ENCODE results near the gene KIF1A.

DNA sequence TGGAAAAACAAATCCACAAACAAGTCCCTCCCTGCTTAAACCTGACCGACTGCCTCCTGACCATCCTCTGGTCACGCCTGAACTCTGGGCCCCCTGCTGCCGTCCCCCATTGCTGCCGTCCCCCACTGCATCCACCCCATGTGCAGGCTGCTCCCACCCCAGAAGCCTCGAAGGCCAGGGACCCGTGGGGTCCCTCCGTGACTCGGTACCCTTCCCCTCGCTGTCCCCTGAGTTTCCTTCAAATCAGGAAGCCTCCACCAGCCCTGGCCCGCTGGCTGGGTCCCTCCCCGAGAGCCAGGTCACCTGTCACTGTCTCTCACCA lies 30.7 kb upstream of the KIF1A start:
- TF ChIP-seq, protein P1, sequence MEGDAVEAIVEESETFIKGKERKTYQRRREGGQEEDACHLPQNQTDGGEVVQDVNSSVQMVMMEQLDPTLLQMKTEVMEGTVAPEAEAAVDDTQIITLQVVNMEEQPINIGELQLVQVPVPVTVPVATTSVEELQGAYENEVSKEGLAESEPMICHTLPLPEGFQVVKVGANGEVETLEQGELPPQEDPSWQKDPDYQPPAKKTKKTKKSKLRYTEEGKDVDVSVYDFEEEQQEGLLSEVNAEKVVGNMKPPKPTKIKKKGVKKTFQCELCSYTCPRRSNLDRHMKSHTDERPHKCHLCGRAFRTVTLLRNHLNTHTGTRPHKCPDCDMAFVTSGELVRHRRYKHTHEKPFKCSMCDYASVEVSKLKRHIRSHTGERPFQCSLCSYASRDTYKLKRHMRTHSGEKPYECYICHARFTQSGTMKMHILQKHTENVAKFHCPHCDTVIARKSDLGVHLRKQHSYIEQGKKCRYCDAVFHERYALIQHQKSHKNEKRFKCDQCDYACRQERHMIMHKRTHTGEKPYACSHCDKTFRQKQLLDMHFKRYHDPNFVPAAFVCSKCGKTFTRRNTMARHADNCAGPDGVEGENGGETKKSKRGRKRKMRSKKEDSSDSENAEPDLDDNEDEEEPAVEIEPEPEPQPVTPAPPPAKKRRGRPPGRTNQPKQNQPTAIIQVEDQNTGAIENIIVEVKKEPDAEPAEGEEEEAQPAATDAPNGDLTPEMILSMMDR (IDR thresholded peaks at IDR 0.05; ENCODE audit: low read length): no peak
- no peak for TF ChIP-seq EZH2 (IDR thresholded peaks at IDR 0.05; ENCODE audit: borderline replicate concordance, low read length)

Measured in OCI-LY1 (cell line).